Fibroblast of villous mesenchyme (primary cell): Measurements from ENCODE around the gene TAF11L8. TPM values are rescaled to one million over a fixed set of nuclear protein-coding genes. Genes with fewer than 3 reads are reported as not detected.
"Not testable (repeated sequence)": the region's sequence is repeated elsewhere in the genome, so short reads cannot be mapped to it uniquely, and the experiment has no call there.

Experiments
- DNase-seq: peaks from one replicate; pipeline ENCODE4 v3.0.0-alpha.2; 2010; ENCODE audit warnings: low read depth
- H3K4me3 ChIP-seq: 2 replicates; pipeline ENCODE4 v1.5.1; 2011; ENCODE audit warnings: low read depth, mild to moderate bottlenecking, low read length
- small RNA-seq: library from RNA; depleted of rRNA; stranded (forward); fragments of <200 nt; gene quantifications from one replicate; pipeline ENCODE3, GENCODE V24; 2012
- total RNA-seq: library from RNA; depleted of rRNA; stranded (reverse); fragments of >200 nt; gene quantifications from 2 replicates; pipeline ENCODE4 v1.2.3, GENCODE V29; 2012
- TF ChIP-seq, protein P1 (sequence below): IDR thresholded peaks from 2 replicates; pipeline ENCODE4 v1.5.1; 2012; ENCODE audit warnings: low read depth, mild to moderate bottlenecking, low read length; ENCODE audit not compliant: insufficient read depth

TAF11L8 gene
- total RNA-seq, 1 donor = not detected

GRCh38 chr5:17604951-17605350, 14.2 kb upstream of the TAF11L8 start:
- TF ChIP-seq, protein P1, sequence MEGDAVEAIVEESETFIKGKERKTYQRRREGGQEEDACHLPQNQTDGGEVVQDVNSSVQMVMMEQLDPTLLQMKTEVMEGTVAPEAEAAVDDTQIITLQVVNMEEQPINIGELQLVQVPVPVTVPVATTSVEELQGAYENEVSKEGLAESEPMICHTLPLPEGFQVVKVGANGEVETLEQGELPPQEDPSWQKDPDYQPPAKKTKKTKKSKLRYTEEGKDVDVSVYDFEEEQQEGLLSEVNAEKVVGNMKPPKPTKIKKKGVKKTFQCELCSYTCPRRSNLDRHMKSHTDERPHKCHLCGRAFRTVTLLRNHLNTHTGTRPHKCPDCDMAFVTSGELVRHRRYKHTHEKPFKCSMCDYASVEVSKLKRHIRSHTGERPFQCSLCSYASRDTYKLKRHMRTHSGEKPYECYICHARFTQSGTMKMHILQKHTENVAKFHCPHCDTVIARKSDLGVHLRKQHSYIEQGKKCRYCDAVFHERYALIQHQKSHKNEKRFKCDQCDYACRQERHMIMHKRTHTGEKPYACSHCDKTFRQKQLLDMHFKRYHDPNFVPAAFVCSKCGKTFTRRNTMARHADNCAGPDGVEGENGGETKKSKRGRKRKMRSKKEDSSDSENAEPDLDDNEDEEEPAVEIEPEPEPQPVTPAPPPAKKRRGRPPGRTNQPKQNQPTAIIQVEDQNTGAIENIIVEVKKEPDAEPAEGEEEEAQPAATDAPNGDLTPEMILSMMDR = no peak
- DNase-seq = no peak
- no peak overlapping the region for H3K4me3 ChIP-seq

DNA sequence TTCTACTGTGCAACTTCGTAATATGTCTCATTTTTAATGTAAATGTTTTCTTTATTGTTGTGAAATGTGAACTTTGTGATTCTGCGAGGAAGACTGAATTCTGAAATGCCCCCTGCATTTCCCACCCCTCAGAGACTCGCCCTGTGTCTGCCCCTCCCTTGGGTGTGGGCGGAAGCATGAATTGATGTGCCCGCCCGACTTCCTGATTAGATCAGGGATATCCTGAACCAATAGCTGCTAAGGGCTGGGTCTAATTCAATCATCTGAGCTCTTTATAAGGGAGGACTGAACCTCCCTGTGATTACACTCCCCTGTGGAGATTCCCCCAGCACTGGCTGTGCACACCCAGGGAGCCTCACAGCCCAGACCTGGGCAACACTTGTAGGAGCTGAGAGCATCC, 13.1 kb upstream of the TAF11L8 start, which contains the start of gene TAF11L11:
Gene TAF11L11 (plus strand): TSS at position 304 of the 400 bp plus-strand sequence.
- not testable (repeated sequence) for H3K4me3 ChIP-seq, DNase-seq

- DNase-seq, H3K4me3 ChIP-seq: not testable (repeated sequence)
Observed at GRCh38 chr5:17597728-17598127, 7.0 kb upstream of the TAF11L8 start, which contains the start of gene TAF11L10. Gene TAF11L10 (minus strand): TSS chr5:17597828.

- not testable (repeated sequence) for H3K4me3 ChIP-seq, DNase-seq
Observed at GRCh38 chr5:17594255-17594654, 3.5 kb upstream of the TAF11L8 start, which contains the start of gene TAF11L9. Gene TAF11L9 (minus strand): TSS chr5:17594394.

DNA sequence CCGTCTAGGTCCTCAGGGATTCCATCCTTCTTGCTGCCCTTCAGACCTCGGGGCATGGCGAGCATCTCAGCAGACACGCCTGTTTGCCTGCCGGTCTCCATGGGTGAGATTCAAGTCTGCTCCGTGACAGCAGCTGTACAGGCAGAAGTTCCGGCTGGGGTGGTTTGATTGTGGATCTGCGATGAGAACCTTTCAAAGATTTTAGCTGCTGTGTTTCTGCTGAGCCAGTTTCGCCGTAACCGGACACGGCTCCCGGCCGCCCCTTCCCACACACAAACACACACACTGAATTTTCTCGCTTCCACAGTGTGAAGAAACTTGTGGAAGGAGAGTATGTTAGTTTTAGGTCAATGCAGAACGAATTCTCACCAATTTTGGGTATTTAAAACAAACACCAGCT, 5.1 kb downstream of the TAF11L8 start, which contains the start of gene TAF11L7:
Gene TAF11L7 (minus strand): TSS at position 101 of the 400 bp plus-strand sequence.
- DNase-seq, H3K4me3 ChIP-seq: not testable (repeated sequence)

Small RNA genes within 50 kb of the gene (small RNA-seq; reads per million reads assigned to genes)
- not detected for gene AC233724.3
- not detected for gene AC233724.6
- not detected for gene AC233724.7

Other genes with a start within 250 kb of the TAF11L8 start
- gene TAF11L2, start 92.7 kb downstream of the TAF11L8 start, total RNA-seq = not detected in 2 replicates
- gene TAF11L3, start 72.6 kb downstream of the TAF11L8 start, total RNA-seq = not detected in 2 replicates
- not detected in 2 replicates for gene TAF11L4, start 69.2 kb downstream of the TAF11L8 start, total RNA-seq
- not detected in 2 replicates for gene TAF11L5, start 65.7 kb downstream of the TAF11L8 start, total RNA-seq
- not detected in 2 replicates for gene TAF11L6, start 62.3 kb downstream of the TAF11L8 start, total RNA-seq
- gene TAF11L7, start 5.2 kb downstream of the TAF11L8 start, total RNA-seq = not detected in 2 replicates
- gene TAF11L9, start 3.4 kb upstream of the TAF11L8 start, total RNA-seq = not detected in 2 replicates
- gene TAF11L10, start 6.9 kb upstream of the TAF11L8 start, total RNA-seq = not detected in 2 replicates
- gene TAF11L11, start 13.2 kb upstream of the TAF11L8 start, total RNA-seq = not detected in 2 replicates
- gene TAF11L12, start 19.4 kb upstream of the TAF11L8 start, total RNA-seq = not detected in 2 replicates
- gene TAF11L13, start 41.1 kb upstream of the TAF11L8 start, total RNA-seq = not detected in 2 replicates
- not detected in 2 replicates for gene TAF11L14, start 43.5 kb upstream of the TAF11L8 start, total RNA-seq